K562 (cell line): ENCODE data around the gene FARSA. TPM values are rescaled to one million over a fixed set of nuclear protein-coding genes. Genes with fewer than 3 reads are reported as not detected.

Source experiments
- ATAC-seq: fragments of 200-7000 bp; cut with Tn5 transposase; 3 replicates; pipeline ENCODE4 v1.9.1; 2020; ENCODE audit warnings: moderate library complexity
- BruUV-seq: library from RNA; stranded (reverse); fragments of 400-500 nt; replicated peaks from 2 replicates; lab custom pipeline; 2021; lab: Mats Ljungman, UMichigan
- CTCF ChIA-PET: fragments of 300-600 bp; formaldehyde crosslinking; extraction: SDS; loops from one replicate; lab custom pipeline; 2021; ENCODE audit warnings: low intra/inter-chr PET ratio; lab: Yijun Ruan, JAX
- POLR2A ChIA-PET: fragments of 300-600, 350-650 bp; sonication (Branson Sonifier 250); formaldehyde crosslinking; extraction: SDS; loops from one replicate; lab custom pipeline; 2021; ENCODE audit warnings: antibody characterized with exemption, inconsistent platforms; lab: Yijun Ruan, JAX
- DNase-seq, 4 experiments: peaks; one replicate each; pipeline versions ENCODE4 v3.0.0 to v3.0.0-alpha.2; 2011 to 2018; ENCODE audit warnings: low spot score in 3 of 4, mixed read lengths in 3 of 4; ENCODE audit errors: extremely low read depth in 1 of 4
- FAIRE-seq: peaks from 2 replicates; lab custom pipeline; 2011; peaks lifted over from hg19 to GRCh38; lab: Jason Lieb, UNC
- H2AFZ ChIP-seq: 2 replicates; pipeline ENCODE4 v1.6.0; 2011; ENCODE audit warnings: low read depth, low read length, control low read depth, inconsistent platforms
- H3K27ac ChIP-seq: fragments of 200-600 bp; 3 replicates; pipeline ENCODE4 v1.8.0; 2011; ENCODE audit warnings: low read depth, mild to moderate bottlenecking, control low read depth, inconsistent platforms, low read length, moderate library complexity, mixed read lengths; ENCODE audit errors: extremely low read depth
- H3K27me3 ChIP-seq, 2 experiments: fragments of 300-600 bp in 1 of 2; 2 replicates in 1 of 2; 3 replicates in 1 of 2; pipeline versions ENCODE4 v1.6.0 to v1.8.0; 2011; ENCODE audit warnings: inconsistent platforms in 2 of 2, low read length in 2 of 2, mild to moderate bottlenecking in 1 of 2, mixed read lengths in 1 of 2, moderate library complexity in 1 of 2; ENCODE audit not compliant: control insufficient read depth in 2 of 2, insufficient read depth in 2 of 2
- H3K36me3 ChIP-seq: fragments of 300-600 bp; 3 replicates; pipeline ENCODE4 v1.8.0; 2011; ENCODE audit warnings: mild to moderate bottlenecking, low read length, inconsistent platforms; ENCODE audit not compliant: control insufficient read depth, insufficient read depth
- H3K4me1 ChIP-seq, 2 experiments: fragments of 200-600 bp in 1 of 2; replicated peaks in 1 of 2; 2 replicates in 1 of 2; 3 replicates in 1 of 2; pipeline versions ENCODE4 v1.5.1 to v1.8.0; 2011; ENCODE audit warnings: inconsistent platforms in 2 of 2, low read length in 2 of 2, mild to moderate bottlenecking in 1 of 2, mixed read lengths in 1 of 2, moderate library complexity in 1 of 2; ENCODE audit not compliant: control insufficient read depth in 2 of 2, insufficient read depth in 2 of 2
- H3K4me2 ChIP-seq: 2 replicates; pipeline ENCODE4 v1.6.1; 2011; ENCODE audit warnings: low read length, control low read depth, inconsistent platforms, mixed read lengths; ENCODE audit not compliant: insufficient read depth
- H3K4me3 ChIP-seq: fragments of 200-600 bp; sonication (generic), shearing (Covaris generic); 2 replicates; pipeline ENCODE4 v1.5.1; 2016; ENCODE audit warnings: control low read depth, inconsistent platforms
- H3K79me2 ChIP-seq: fragments of 200-600 bp; 3 replicates; pipeline ENCODE4 v1.8.0; 2011; ENCODE audit warnings: low read length, inconsistent platforms; ENCODE audit not compliant: control insufficient read depth, insufficient read depth
- H3K9ac ChIP-seq, 2 experiments: 2 replicates each; pipeline versions ENCODE4 v1.6.0 to v1.6.1; 2011; ENCODE audit warnings: low read depth in 2 of 2, low read length in 2 of 2, control low read depth in 1 of 2, inconsistent platforms in 1 of 2, mild to moderate bottlenecking in 1 of 2, mixed read lengths in 1 of 2; ENCODE audit not compliant: insufficient read depth in 1 of 2
- H3K9me1 ChIP-seq: one replicate; pipeline ENCODE4 v1.6.0; 2011; ENCODE audit warnings: inconsistent platforms, mild to moderate bottlenecking, low read length, moderate library complexity; ENCODE audit not compliant: control insufficient read depth, insufficient read depth
- H3K9me3 ChIP-seq: replicated peaks from 2 replicates; pipeline ENCODE4 v1.5.1; 2011; ENCODE audit warnings: low read depth, low read length, inconsistent platforms; ENCODE audit not compliant: control insufficient read depth, insufficient read depth
- H4K20me1 ChIP-seq: replicated peaks from 2 replicates; pipeline ENCODE4 v1.6.1; 2011; ENCODE audit warnings: low read length, inconsistent platforms, mixed read lengths; ENCODE audit not compliant: control insufficient read depth, insufficient read depth
- AFF4 ChIP-seq: sonication (generic); formaldehyde crosslinking; IDR thresholded peaks from 2 replicates; pipeline ENCODE4 v1.8.0; 2023; ENCODE audit warnings: mild to moderate bottlenecking, missing genetic modification reagents
- ELF2 ChIP-seq: fragments of 250-450 bp; sonication (Bioruptor Pico); IDR thresholded peaks from 2 replicates; pipeline ENCODE4 v1.5.0; 2021; ENCODE audit warnings: mild to moderate bottlenecking
- PBX2 ChIP-seq, 2 experiments: IDR thresholded peaks in 1 of 2; conservative IDR thresholded peaks in 1 of 2; 2 replicates each; pipeline ENCODE4 v1.6.1; 2016; ENCODE audit warnings: low read depth in 2 of 2, mild to moderate bottlenecking in 1 of 2, missing compliant biosample characterization in 1 of 2, missing genetic modification characterization in 1 of 2, moderate library complexity in 1 of 2
- PKNOX1 ChIP-seq: fragments of 450-650 bp; IDR thresholded peaks from 2 replicates; pipeline ENCODE4 v1.6.1; 2016
- PREB ChIP-seq: sonication (generic); formaldehyde crosslinking; IDR thresholded peaks from 2 replicates; pipeline ENCODE4 v1.8.1; 2023; ENCODE audit warnings: mild to moderate bottlenecking, missing genetic modification reagents
- VEZF1 ChIP-seq: fragments of 200-800 bp; sonication (Bioruptor generic); IDR thresholded peaks from 2 replicates; pipeline ENCODE4 v1.6.1; 2017; ENCODE audit warnings: missing genetic modification characterization, missing compliant biosample characterization
- WGBS: fragments of 100-300 bp; shearing (Covaris generic); methylation state at CpG from one replicate; pipeline ENCODE4 v1.1.6; 2016; ENCODE audit warnings: low coverage, mixed read lengths; ENCODE audit not compliant: insufficient coverage; ENCODE audit errors: missing lambda C conversion rate; 5-methylcytosine and 5-hydroxymethylcytosine counted together
- in situ Hi-C: fragments of 300-500 bp; cut with MboI; formaldehyde crosslinking; loops from 4 replicates; pipeline ENCODE4 v1.15.0; 2018; ENCODE audit warnings: inconsistent platforms, mixed read lengths
- intact Hi-C: fragments of 100-400 bp; cut with micrococcal nuclease; formaldehyde crosslinking; loops from 2 replicates; pipeline ENCODE4 v1.14.2; 2022
- polyA plus RNA-seq, 8 experiments: library from polyadenylated mRNA; depleted of rRNA in 4 of 8; stranded (reverse) in 5 of 8; unstranded in 3 of 8; fragments of >200 nt; fragmentation: Nextera tagmentation in 2 of 8; fragmentation: Illumina TruSeq in 1 of 8; extraction: Ambion mirVana in 2 of 8; extraction: Trizol in 1 of 8; gene quantifications; 2 replicates each; pipeline versions ENCODE4 v1.2.1 to v1.2.3, GENCODE V29; 2011 to 2014; ENCODE audit warnings: inconsistent platforms in 1 of 8, missing spikeins in 1 of 8
- total RNA-seq, 7 experiments: library from RNA; depleted of rRNA in 6 of 7; stranded (reverse); fragments of >200 nt in 6 of 7; fragmentation: Illumina TruSeq in 2 of 7; extraction: Trizol in 2 of 7; gene quantifications; 2 replicates each; pipeline versions ENCODE4 v1.2.1 to v1.2.3, GENCODE V29; 2011 to 2021; ENCODE audit warnings: low replicate concordance in 1 of 7

FARSA gene
- total and polyA plus RNA-seq, 9 of the 15 experiments (the other 6 are each of a cell fraction or from before 2014, with no cell fraction given): 25.2 to 237 (median 89.6) TPM

- TF ChIP-seq AFF4 (no peak), ELF2 (no peak)
Measured at GRCh38 chr19:12913851-12914690, 19.4 kb downstream of the FARSA start (continued).

GRCh38 chr19:12913011-12913561 lies 20.4 kb downstream of the FARSA start:
- no peaks in the 10 kb centered on the region for H3K9me3 ChIP-seq
- no peaks in the 10 kb centered on the region for H3K79me2 ChIP-seq
- peak overlapping the region; percentile 34 for H3K4me2 ChIP-seq
- 27% methylated on average over 22 of the region's 22 CpGs for WGBS
- no peaks in the 10 kb centered on the region for H3K27me3 ChIP-seq
- no peak overlapping the region for H3K4me3 ChIP-seq
- peaks cover 15 to 25% of the 10 kb centered on the region in 2 experiments for H3K4me1 ChIP-seq
- H3K27ac ChIP-seq: no peak overlapping the region; the same call in 2 of the 3 replicates
- peak overlapping the region; percentile 77 for H2AFZ ChIP-seq
- DNase-seq (peak in 3 of 4 experiments; percentile 18 to 24 (median 21)), ATAC-seq (peak; percentile 29), FAIRE-seq (peak; percentile 19)
- ChIA-PET CTCF (no interaction called here), POLR2A (interaction anchor here (0.7 to 2.3 kb wide), 13 partner anchors 9 to 37 kb away, joined by 3 to 8 read pairs (median 3); partner anchors contain the start of genes GCDH and KLF1)
- no peaks in the 10 kb centered on the region for H4K20me1 ChIP-seq
- H3K9me1 ChIP-seq: no peaks in the 10 kb centered on the region
- BruUV-seq: no TSS peak
- intact Hi-C loops: no loop called here
- H3K9ac ChIP-seq: peak overlapping the region; percentile 20 to 86; a peak in 3 of 4 replicates
- no peaks in the 10 kb centered on the region for H3K36me3 ChIP-seq
- in situ Hi-C loops: no loop called here
- peak; percentile 16; the same call in 1 of the 2 replicates for TF ChIP-seq VEZF1 (CRISPR knock-in tag)
- TF ChIP-seq PREB (CRISPR knock-in tag): no peak
- TF ChIP-seq PKNOX1: peak; percentile 85
- TF ChIP-seq PBX2 (CRISPR knock-in tag; IDR thresholded peaks at IDR 0.05; ENCODE audit: low read depth): no peak
- TF ChIP-seq PBX2 (tag; conservative IDR thresholded peaks at IDR 0.05; ENCODE audit: low read depth): peak; percentile 48
